Measurements from ENCODE around the gene DNM2. TPM values are rescaled to one million over a fixed set of nuclear protein-coding genes. Genes with fewer than 3 reads are reported as not detected.

Gene DNM2
- total RNA-seq, 1 experiment from 2014 or later, result 188 TPM

DNA sequence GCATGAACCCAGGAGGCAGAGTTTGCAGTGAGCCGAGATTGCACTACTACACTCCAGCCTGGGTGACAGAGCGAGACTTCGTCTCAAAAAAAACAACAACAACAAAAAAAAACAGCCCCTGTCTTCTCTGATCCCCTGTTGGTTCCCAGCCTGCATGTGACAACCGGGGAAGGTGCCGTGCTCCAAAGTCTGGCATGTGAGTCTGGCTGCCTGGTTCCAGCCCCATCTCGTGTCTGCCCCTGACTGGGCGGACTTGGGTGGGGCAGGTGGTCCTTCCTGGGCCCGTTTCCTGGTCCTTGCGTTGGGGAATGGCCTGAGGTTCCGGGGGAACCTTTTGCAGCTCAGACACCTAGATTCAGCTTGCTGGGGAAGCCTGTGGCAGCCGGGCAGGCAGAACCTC, 50.5 kb downstream of the DNM2 start:
- no peak overlapping the region for H3K4me3 ChIP-seq
- H3F3A ChIP-seq (ENCODE audit: insufficient read depth, low read depth), result peaks cover 15% of the 10 kb centered on the region
- no TSS peak for BruUV-seq (replicated peaks)
- peaks cover 6% of the 10 kb centered on the region for H4K20me1 ChIP-seq (ENCODE audit: insufficient read depth)
- no peaks in the 10 kb centered on the region for H3K27me3 ChIP-seq (ENCODE audit: insufficient read depth, low read depth)
- no peak overlapping the region for H2AFZ ChIP-seq
- 0 out of 2 replicates have a peak, but pooled peaks cover 5% of the 10 kb centered on the region for H3K36me3 ChIP-seq (ENCODE audit: low read depth)
- CTCF ChIA-PET, result interaction anchor here (1.4 kb wide), 1 partner anchor 69 kb away, joined by 4 read pairs; no protein-coding TSS in a partner anchor
- no peak overlapping the region for H3K27ac ChIP-seq
- intact Hi-C loops (cut with micrococcal nuclease; ENCODE audit: unreplicated experiment), result no loop called here
- H3K9me2 ChIP-seq (ENCODE audit: insufficient read depth), result no peaks in the 10 kb centered on the region
- no peak for DNase-seq
- H3K4me2 ChIP-seq, result no peak overlapping the region
- peaks cover 39% of the 10 kb centered on the region for H3K79me2 ChIP-seq (ENCODE audit: low read depth)
- no peak for TF ChIP-seq CTCF (conservative IDR thresholded peaks at IDR 0.05)
- TF ChIP-seq EZH2 (IDR thresholded peaks at IDR 0.05; ENCODE audit: low read depth), result no peak
- H3K4me1 ChIP-seq (replicated peaks; ENCODE audit: insufficient read depth), result peaks cover 25% of the 10 kb centered on the region
- H3K9me3 ChIP-seq (ENCODE audit: insufficient read depth, low read depth), result no peaks in the 10 kb centered on the region
- POLR2A ChIA-PET (ENCODE audit: unreplicated experiment), result no interaction called here

GRCh38 chr19:10768936-10769335, 51.1 kb downstream of the DNM2 start:
- H3K27ac ChIP-seq, result no peak overlapping the region
- no peaks in the 10 kb centered on the region for H3K9me2 ChIP-seq (ENCODE audit: insufficient read depth)
- H4K20me1 ChIP-seq (ENCODE audit: insufficient read depth), result peaks cover 6% of the 10 kb centered on the region
- H3K79me2 ChIP-seq (ENCODE audit: low read depth), result peaks cover 33% of the 10 kb centered on the region
- ChIA-PET POLR2A (ENCODE audit: unreplicated experiment) (no interaction called here), CTCF (interaction anchor here (0.6 to 1.5 kb wide), 2 partner anchors 11 to 95 kb away, joined by 3 to 8 read pairs; no protein-coding TSS in a partner anchor)
- H3K9me3 ChIP-seq (ENCODE audit: insufficient read depth, low read depth), result no peaks in the 10 kb centered on the region
- intact Hi-C loops (cut with micrococcal nuclease; ENCODE audit: unreplicated experiment), result no loop called here
- H3K4me1 ChIP-seq (replicated peaks; ENCODE audit: insufficient read depth), result peaks cover 25% of the 10 kb centered on the region
- H3K4me3 ChIP-seq, result no peak overlapping the region
- H3F3A ChIP-seq (ENCODE audit: insufficient read depth, low read depth), result peaks cover 21% of the 10 kb centered on the region
- TF ChIP-seq EZH2 (IDR thresholded peaks at IDR 0.05; ENCODE audit: low read depth) (no peak), CTCF (conservative IDR thresholded peaks at IDR 0.05) (no peak)
- DNase-seq, result no peak
- H3K4me2 ChIP-seq, result no peak overlapping the region
- BruUV-seq (replicated peaks), result no TSS peak
- H2AFZ ChIP-seq, result no peak overlapping the region
- no peaks in the 10 kb centered on the region for H3K27me3 ChIP-seq (ENCODE audit: insufficient read depth, low read depth)
- 0 out of 2 replicates have a peak, but pooled peaks cover 5% of the 10 kb centered on the region for H3K36me3 ChIP-seq (ENCODE audit: low read depth)

- Histone ChIP-seq H2AFZ (no peak overlapping the region), H3K9me3 (ENCODE audit: insufficient read depth, low read depth) (no peaks in the 10 kb centered on the region), H3K27me3 (ENCODE audit: insufficient read depth, low read depth) (no peaks in the 10 kb centered on the region), H3K79me2 (ENCODE audit: low read depth) (peaks cover 29% of the 10 kb centered on the region), H3K27ac (no peak overlapping the region), H3K4me3 (no peak overlapping the region), H3K4me2 (no peak overlapping the region), H3K4me1 (replicated peaks; ENCODE audit: insufficient read depth) (peaks cover 22% of the 10 kb centered on the region), H4K20me1 (ENCODE audit: insufficient read depth) (peaks cover 3% of the 10 kb centered on the region; the same call in 1 of the 2 replicates), H3K9me2 (ENCODE audit: insufficient read depth) (no peaks in the 10 kb centered on the region), H3K36me3 (ENCODE audit: low read depth) (0 out of 2 replicates have a peak, but pooled peaks cover 5% of the 10 kb centered on the region), H3F3A (ENCODE audit: insufficient read depth, low read depth) (peaks cover 25% of the 10 kb centered on the region)
- no peak for DNase-seq
- POLR2A ChIA-PET (ENCODE audit: unreplicated experiment), result no interaction called here
- CTCF ChIA-PET, result interaction anchor here (0.8 to 1.5 kb wide), 2 partner anchors 95 to 342 kb away, joined by 3 read pairs; no protein-coding TSS in a partner anchor
- BruUV-seq (replicated peaks), result no TSS peak
- no peak for TF ChIP-seq EZH2 (IDR thresholded peaks at IDR 0.05; ENCODE audit: low read depth)
- TF ChIP-seq CTCF (conservative IDR thresholded peaks at IDR 0.05), result peak; percentile 44; the same call in 1 of the 2 replicates
- intact Hi-C loops (cut with micrococcal nuclease; ENCODE audit: unreplicated experiment), result loop anchor here (1.0 kb wide), 1 partner anchor 53 kb away; no protein-coding TSS in a partner anchor
These were observed 51.9 kb downstream of the DNM2 start for GRCh38 chr19:10769533-10770491.

Measured in PC-9 (cell line).